ENCODE results near the gene SLC25A23.

SLC25A23 gene

GRCh38 chr19:6417713-6418561, 41.7 kb downstream of the SLC25A23 start:
- Histone ChIP-seq H3K4me3 (ENCODE audit: low read depth, low read length) (no peak overlapping the region), H3K27me3 (replicated peaks) (no peaks in the 10 kb centered on the region), H3K36me3 (replicated peaks) (peaks cover 70% of the 10 kb centered on the region), H3K27ac (no peak overlapping the region)
- peak; percentile 69 for TF ChIP-seq CTCF (IDR thresholded peaks at IDR 0.05; ENCODE audit: low read depth, low read length, missing control alignments)
- in situ Hi-C loops (cut with HindIII; ENCODE audit: low pct_ligation_motif_present, low sequenced_read_pairs) = no loop called here
- no peak for DNase-seq

- no peak for TF ChIP-seq CTCF (IDR thresholded peaks at IDR 0.05; ENCODE audit: low read depth, low read length, missing control alignments)
- H3K27me3 ChIP-seq (replicated peaks) = no peaks in the 10 kb centered on the region
- H3K27ac ChIP-seq = no peak overlapping the region
- no peak for DNase-seq
- in situ Hi-C loops (cut with HindIII; ENCODE audit: low pct_ligation_motif_present, low sequenced_read_pairs) = no loop called here
- H3K36me3 ChIP-seq (replicated peaks) = peaks cover 68% of the 10 kb centered on the region
- H3K4me3 ChIP-seq (ENCODE audit: low read depth, low read length) = no peak overlapping the region
These were observed 42.8 kb downstream of the SLC25A23 start for GRCh38 chr19:6416658-6417405.

GRCh38 chr19:6415591-6416190, 43.9 kb downstream of the SLC25A23 start:
- in situ Hi-C loops (cut with HindIII; ENCODE audit: low pct_ligation_motif_present, low sequenced_read_pairs) = no loop called here
- Histone ChIP-seq H3K4me3 (ENCODE audit: low read depth, low read length) (no peak overlapping the region), H3K27me3 (replicated peaks) (no peaks in the 10 kb centered on the region), H3K36me3 (replicated peaks) (peaks cover 60% of the 10 kb centered on the region), H3K27ac (no peak overlapping the region)
- no peak for TF ChIP-seq CTCF (IDR thresholded peaks at IDR 0.05; ENCODE audit: low read depth, low read length, missing control alignments)
- DNase-seq = no peak

GRCh38 chr19:6414793-6415590, 44.6 kb downstream of the SLC25A23 start:
- TF ChIP-seq CTCF (IDR thresholded peaks at IDR 0.05; ENCODE audit: low read depth, low read length, missing control alignments) = no peak
- Histone ChIP-seq H3K27me3 (replicated peaks) (no peaks in the 10 kb centered on the region), H3K36me3 (replicated peaks) (peaks cover 56% of the 10 kb centered on the region), H3K27ac (no peak overlapping the region), H3K4me3 (ENCODE audit: low read depth, low read length) (no peak overlapping the region)
- in situ Hi-C loops (cut with HindIII; ENCODE audit: low pct_ligation_motif_present, low sequenced_read_pairs) = no loop called here
- no peak for DNase-seq

GRCh38 chr19:6413721-6414643, 45.6 kb downstream of the SLC25A23 start:
- in situ Hi-C loops (cut with HindIII; ENCODE audit: low pct_ligation_motif_present, low sequenced_read_pairs) = no loop called here
- DNase-seq = no peak
- no peak overlapping the region for H3K27ac ChIP-seq
- no peak for TF ChIP-seq CTCF (IDR thresholded peaks at IDR 0.05; ENCODE audit: low read depth, low read length, missing control alignments)
- no peak overlapping the region for H3K4me3 ChIP-seq (ENCODE audit: low read depth, low read length)
- no peaks in the 10 kb centered on the region for H3K27me3 ChIP-seq (replicated peaks)
- H3K36me3 ChIP-seq (replicated peaks) = peaks cover 49% of the 10 kb centered on the region

All from brain microvascular endothelial cell (primary cell).